Skeletal muscle cell (primary cell): ENCODE results near the gene TIGD6.
"Not testable (repeated sequence)": the region's sequence is repeated elsewhere in the genome, so short reads cannot be mapped to it uniquely, and the experiment has no call there.

Source experiments
- DNase-seq: peaks from one replicate; pipeline ENCODE4 v3.0.0-alpha.2; 2010; ENCODE audit warnings: low read depth
- H3K4me3 ChIP-seq: 2 replicates; pipeline ENCODE4 v1.5.1; 2011; ENCODE audit warnings: low read depth, mild to moderate bottlenecking, control low read depth, low read length, moderate library complexity

TIGD6 gene

GRCh38 chr5:149948993-149949392 lies 51.5 kb downstream of the TIGD6 start:
- H3K4me3 ChIP-seq: no peak overlapping the region
- no peak for DNase-seq

- DNase-seq: no peak
- no peak overlapping the region for H3K4me3 ChIP-seq
Measured at GRCh38 chr5:149946118-149946517, 54.3 kb downstream of the TIGD6 start.

DNA sequence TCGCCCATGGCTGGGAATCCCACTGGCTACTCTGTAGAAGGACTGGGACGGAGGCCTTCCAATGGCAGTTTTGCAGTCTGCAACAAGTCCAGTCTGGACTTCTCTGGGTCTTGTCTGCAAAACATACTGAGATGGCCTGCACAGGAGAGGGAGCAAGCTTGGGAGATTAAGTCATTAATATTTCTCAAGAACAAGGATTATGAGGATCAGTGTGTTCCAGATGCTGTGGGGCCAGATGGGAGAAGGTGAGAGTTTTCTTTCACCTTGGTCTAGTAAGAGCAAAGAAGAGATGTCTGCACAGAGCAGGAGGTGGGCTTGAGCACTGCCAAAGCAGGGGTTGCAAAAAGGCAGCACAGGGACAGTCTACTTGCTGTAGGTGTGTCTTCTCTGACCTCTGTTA lies 55.8 kb downstream of the TIGD6 start, which contains the start of gene PDE6A:
Gene PDE6A (minus strand): TSS at position 128 of the 400 bp plus-strand sequence. CDS start 120 bp downstream, at position 8.
- no peak within 1 kb of the TSS for H3K4me3 ChIP-seq
- DNase-seq: no peak

- H3K4me3 ChIP-seq, DNase-seq: not testable (repeated sequence)
Measured at GRCh38 chr5:149943177-149943949, 57.1 kb downstream of the TIGD6 start.
